Measurements from ENCODE around the gene ESR2.

DNA sequence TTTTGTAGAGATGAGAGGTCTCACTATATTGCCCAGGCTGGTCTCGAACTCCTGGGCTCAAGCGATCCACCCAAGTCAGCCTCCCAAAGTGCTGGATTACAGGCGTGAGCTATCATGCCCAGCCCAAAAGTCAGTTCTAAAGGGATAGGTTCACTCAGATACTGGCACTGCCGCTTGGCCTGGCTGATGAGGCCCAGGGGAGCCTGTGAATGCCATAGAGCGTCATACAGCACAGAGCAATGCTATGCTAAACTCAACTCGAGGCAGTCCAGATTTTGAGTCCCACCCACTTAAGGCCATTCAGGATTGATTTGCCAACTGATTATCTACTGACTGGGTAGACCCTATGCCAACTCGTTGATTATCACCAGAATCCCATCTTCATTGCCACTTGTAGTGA lies 179.4 kb downstream of the ESR2 start:
- TF ChIP-seq, protein P1, sequence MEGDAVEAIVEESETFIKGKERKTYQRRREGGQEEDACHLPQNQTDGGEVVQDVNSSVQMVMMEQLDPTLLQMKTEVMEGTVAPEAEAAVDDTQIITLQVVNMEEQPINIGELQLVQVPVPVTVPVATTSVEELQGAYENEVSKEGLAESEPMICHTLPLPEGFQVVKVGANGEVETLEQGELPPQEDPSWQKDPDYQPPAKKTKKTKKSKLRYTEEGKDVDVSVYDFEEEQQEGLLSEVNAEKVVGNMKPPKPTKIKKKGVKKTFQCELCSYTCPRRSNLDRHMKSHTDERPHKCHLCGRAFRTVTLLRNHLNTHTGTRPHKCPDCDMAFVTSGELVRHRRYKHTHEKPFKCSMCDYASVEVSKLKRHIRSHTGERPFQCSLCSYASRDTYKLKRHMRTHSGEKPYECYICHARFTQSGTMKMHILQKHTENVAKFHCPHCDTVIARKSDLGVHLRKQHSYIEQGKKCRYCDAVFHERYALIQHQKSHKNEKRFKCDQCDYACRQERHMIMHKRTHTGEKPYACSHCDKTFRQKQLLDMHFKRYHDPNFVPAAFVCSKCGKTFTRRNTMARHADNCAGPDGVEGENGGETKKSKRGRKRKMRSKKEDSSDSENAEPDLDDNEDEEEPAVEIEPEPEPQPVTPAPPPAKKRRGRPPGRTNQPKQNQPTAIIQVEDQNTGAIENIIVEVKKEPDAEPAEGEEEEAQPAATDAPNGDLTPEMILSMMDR (IDR thresholded peaks at IDR 0.05): no peak
- no peak for TF ChIP-seq POLR2A (IDR thresholded peaks at IDR 0.05)

Measured in body of pancreas (tissue), 4 donors.